ENCODE data around the gene IL1RN. TPM values are rescaled to one million over a fixed set of nuclear protein-coding genes. Genes with fewer than 3 reads are reported as not detected.

Gene IL1RN
- total and polyA plus RNA-seq, 2 of the 8 experiments (the other 6 are each of a cell fraction or from before 2014, with no cell fraction given): not detected

DNA sequence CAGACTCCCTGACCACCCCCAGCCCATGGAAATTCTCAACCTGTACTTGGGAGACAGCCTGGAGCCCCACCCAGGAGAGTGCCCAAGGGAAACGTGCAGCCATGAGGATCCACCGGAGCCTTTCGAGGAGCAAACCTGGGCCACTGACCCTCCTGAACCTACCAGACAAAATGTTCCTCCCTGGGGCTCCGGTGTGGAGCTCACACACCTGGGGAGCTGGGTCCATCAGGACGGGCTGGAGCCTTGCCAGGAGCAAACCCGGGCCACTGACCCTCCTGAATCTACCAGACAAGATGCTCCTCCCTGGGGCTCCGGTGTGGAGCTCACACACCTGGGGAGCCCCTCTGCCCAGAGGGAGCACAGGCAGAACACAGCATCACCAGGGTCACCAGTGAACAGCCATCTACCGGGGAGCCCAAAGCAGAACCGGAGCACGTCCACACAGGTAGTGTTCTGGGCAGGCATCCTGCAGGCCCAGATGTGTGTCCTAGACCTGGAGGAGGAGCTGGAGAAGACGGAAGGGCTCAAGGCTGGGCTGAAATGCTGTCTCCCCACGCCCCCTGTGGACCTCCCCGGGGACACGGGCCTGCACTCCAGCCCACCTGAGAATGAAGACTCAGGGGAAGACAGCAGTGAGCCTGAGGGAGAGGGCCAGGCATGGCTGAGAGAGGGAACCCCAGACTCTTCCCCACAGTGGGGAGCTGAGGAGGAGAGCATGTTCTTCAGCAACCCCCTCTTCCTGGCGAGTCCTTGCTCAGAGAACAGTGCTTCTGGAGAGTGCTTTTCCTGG, 55.3 kb downstream of the IL1RN start:
- WGBS, 2 experiments (ENCODE audit: extremely low coverage in 1 of 2, insufficient coverage in 1 of 2, insufficient read length in 1 of 2, insufficient replicate concordance in 2 of 2, low coverage in 1 of 2, low lambda C conversion rate in 2 of 2, missing lambda C conversion rate in 1 of 2): 91% methylated on average over 14 of the region's 15 CpGs; no CpG with 5 or more reads in 1 of the 2 experiments
- CTCF ChIA-PET (ENCODE audit: partially characterized antibody): interaction anchor here (0.7 to 2.7 kb wide), 14 partner anchors 8 to 207 kb away, joined by 3 to 20 read pairs (median 4); partner anchors contain the start of gene PSD4
- H2BK15ac ChIP-seq (ENCODE audit: low read length): no peak overlapping the region
- H4K5ac ChIP-seq (ENCODE audit: insufficient read length, low read depth, low read length): no peak overlapping the region
- H3K9ac ChIP-seq (replicated peaks in 1 of 4; ENCODE audit: extremely low read depth in 1 of 4, low read depth in 3 of 4, low read length in 3 of 4): no peak overlapping the region
- H3K4me1 ChIP-seq (replicated peaks in 1 of 4; ENCODE audit: control insufficient read depth in 3 of 4, insufficient read depth in 4 of 4, low read length in 3 of 4): peaks cover 0 to 6% (median 2%) of the 10 kb centered on the region in 4 experiments; a peak in 2 of 7 replicates
- no peak overlapping the region for H3K27ac ChIP-seq (ENCODE audit: low read depth, low read length)
- H3K18ac ChIP-seq (ENCODE audit: extremely low read depth, low read length): no peak overlapping the region
- H3K27me3 ChIP-seq (replicated peaks in 1 of 4; ENCODE audit: control insufficient read depth in 3 of 4, extremely low read depth in 1 of 4, insufficient read depth in 3 of 4, low read length in 3 of 4): no peaks in the 10 kb centered on the region
- no peaks in the 10 kb centered on the region for H3K9me3 ChIP-seq (ENCODE audit: insufficient read depth in 2 of 2, low read depth in 1 of 2, low read length in 1 of 2)
- H3K4me2 ChIP-seq (ENCODE audit: insufficient read depth in 1 of 2, low read depth in 2 of 2, low read length in 2 of 2): no peak overlapping the region
- DNase-seq (ENCODE audit: low read depth in 1 of 2, low spot score in 2 of 2) (no peak), FAIRE-seq (no peak)
- no peak overlapping the region for H2BK5ac ChIP-seq (ENCODE audit: low read depth, low read length)
- no peak overlapping the region for H3K23ac ChIP-seq (ENCODE audit: insufficient read length)
- no peak overlapping the region for H3K56ac ChIP-seq (replicated peaks; ENCODE audit: insufficient read length, low read depth, low read length)
- H4K8ac ChIP-seq (ENCODE audit: extremely low read depth, insufficient read depth, low read length): peak overlapping the region; percentile 38; the same call in 1 of the 2 replicates
- no peak overlapping the region for H3K4ac ChIP-seq (replicated peaks; ENCODE audit: insufficient read length, low read depth, low read length)
- H4K20me1 ChIP-seq (replicated peaks in 1 of 2; ENCODE audit: control insufficient read depth in 1 of 2, insufficient read depth in 2 of 2, low read length in 2 of 2): no peaks in the 10 kb centered on the region
- no peak overlapping the region for H2BK20ac ChIP-seq (ENCODE audit: low read length)
- no peaks in the 10 kb centered on the region for H3K36me3 ChIP-seq (ENCODE audit: control insufficient read depth in 2 of 4, insufficient read depth in 4 of 4, low read length in 3 of 4)
- H2BK12ac ChIP-seq (ENCODE audit: low read depth, low read length): no peak overlapping the region
- H3K79me2 ChIP-seq (ENCODE audit: control insufficient read depth in 1 of 2, insufficient read depth in 2 of 2, low read length in 2 of 2): no peaks in the 10 kb centered on the region
- no peak overlapping the region for H2BK120ac ChIP-seq (replicated peaks; ENCODE audit: low read depth, low read length)
- TF ChIP-seq NRF1 (IDR thresholded peaks at IDR 0.05; ENCODE audit: low read depth, low read length) (no peak), RXRA (IDR thresholded peaks at IDR 0.05; ENCODE audit: insufficient read depth, low read depth, low read length) (no peak), GABPA (IDR thresholded peaks at IDR 0.05; ENCODE audit: borderline replicate concordance, insufficient read depth, low read length) (no peak), SRF (IDR thresholded peaks at IDR 0.05; ENCODE audit: low read depth, low read length) (no peak), BCL11A (IDR thresholded peaks at IDR 0.05; ENCODE audit: low read depth in 2 of 2, low read length in 2 of 2) (no peak), JUN (IDR thresholded peaks at IDR 0.05; ENCODE audit: low read depth, low read length) (no peak), SUZ12 (IDR thresholded peaks at IDR 0.05; ENCODE audit: low read length) (no peak), MAFK (IDR thresholded peaks at IDR 0.05; ENCODE audit: low read depth, low read length) (no peak)
- H3K14ac ChIP-seq (ENCODE audit: insufficient read length): no peak overlapping the region
- H2AK5ac ChIP-seq (ENCODE audit: low read depth, low read length): no peak overlapping the region
- POLR2A ChIA-PET (ENCODE audit: partially characterized antibody): interaction anchor here (1.0 kb wide), 1 partner anchor 9 kb away, joined by 4 read pairs; the partner anchor contains the start of gene PSD4
- H3K23me2 ChIP-seq (ENCODE audit: low read depth, low read length): 0 out of 2 replicates have a peak, but pooled peaks cover 2% of the 10 kb centered on the region
- no peak overlapping the region for H3K4me3 ChIP-seq (ENCODE audit: extremely low read depth in 1 of 4, insufficient read depth in 2 of 4, low read depth in 3 of 4, low read length in 4 of 4)
- H4K91ac ChIP-seq (replicated peaks; ENCODE audit: insufficient read length, low read length): no peak overlapping the region
- no peaks in the 10 kb centered on the region for H3K79me1 ChIP-seq (ENCODE audit: low read depth, low read length)
- no peak overlapping the region for H2AFZ ChIP-seq (ENCODE audit: low read length)

Measured in H1 (cell line).